ENCODE data around the gene APOL2.
"Not testable (repeated sequence)": the region's sequence is repeated elsewhere in the genome, so short reads cannot be mapped to it uniquely, and the experiment has no call there.

APOL2 gene

GRCh38 chr22:36277482-36278291 is 38.4 kb upstream of the APOL2 start:
- in situ Hi-C loops (cut with HindIII; ENCODE audit: low pct_unique_long_range_greater_than_20kb, low sequenced_read_pairs): no loop called here
- TF ChIP-seq JUND (IDR thresholded peaks at IDR 0.05; ENCODE audit: low read depth): no peak
- peak; percentile 35 to 64 for DNase-seq (ENCODE audit: low read depth in 1 of 2, low spot score in 1 of 2)

GRCh38 chr22:36274531-36274930 is 35.2 kb upstream of the APOL2 start:
- in situ Hi-C loops (cut with HindIII; ENCODE audit: low pct_unique_long_range_greater_than_20kb, low sequenced_read_pairs): no loop called here
- no peak for TF ChIP-seq JUND (IDR thresholded peaks at IDR 0.05; ENCODE audit: low read depth)
- DNase-seq (ENCODE audit: low read depth in 1 of 2, low spot score in 1 of 2): no peak

GRCh38 chr22:36271951-36272350 is 32.6 kb upstream of the APOL2 start:
- DNase-seq (ENCODE audit: low read depth in 1 of 2, low spot score in 1 of 2); in situ Hi-C loops (cut with HindIII; ENCODE audit: low pct_unique_long_range_greater_than_20kb, low sequenced_read_pairs): not testable (repeated sequence)

GRCh38 chr22:36271231-36271630 is 31.9 kb upstream of the APOL2 start:
- in situ Hi-C loops (cut with HindIII; ENCODE audit: low pct_unique_long_range_greater_than_20kb, low sequenced_read_pairs); DNase-seq (ENCODE audit: low read depth in 1 of 2, low spot score in 1 of 2): not testable (repeated sequence)

GRCh38 chr22:36267896-36268485 is 28.7 kb upstream of the APOL2 start:
- no peak for TF ChIP-seq JUND (IDR thresholded peaks at IDR 0.05; ENCODE audit: low read depth)
- in situ Hi-C loops (cut with HindIII; ENCODE audit: low pct_unique_long_range_greater_than_20kb, low sequenced_read_pairs): no loop called here
- no peak for DNase-seq (ENCODE audit: low read depth in 1 of 2, low spot score in 1 of 2)

GRCh38 chr22:36267058-36267457 is 27.7 kb upstream of the APOL2 start:
- in situ Hi-C loops (cut with HindIII; ENCODE audit: low pct_unique_long_range_greater_than_20kb, low sequenced_read_pairs): no loop called here
- TF ChIP-seq JUND (IDR thresholded peaks at IDR 0.05; ENCODE audit: low read depth): no peak
- no peak for DNase-seq (ENCODE audit: low read depth in 1 of 2, low spot score in 1 of 2)

- DNase-seq (ENCODE audit: low read depth in 1 of 2, low spot score in 1 of 2); in situ Hi-C loops (cut with HindIII; ENCODE audit: low pct_unique_long_range_greater_than_20kb, low sequenced_read_pairs): not testable (repeated sequence)
Observed at GRCh38 chr22:36263886-36264664, 24.7 kb upstream of the APOL2 start.

GRCh38 chr22:36263216-36263673 is 23.9 kb upstream of the APOL2 start:
- in situ Hi-C loops (cut with HindIII; ENCODE audit: low pct_unique_long_range_greater_than_20kb, low sequenced_read_pairs): not testable (repeated sequence)

GRCh38 chr22:36262307-36262706 is 23.0 kb upstream of the APOL2 start:
- in situ Hi-C loops (cut with HindIII; ENCODE audit: low pct_unique_long_range_greater_than_20kb, low sequenced_read_pairs); DNase-seq (ENCODE audit: low read depth in 1 of 2, low spot score in 1 of 2): not testable (repeated sequence)

More at GRCh38 chr22:36263216-36263673, 23.9 kb upstream of the APOL2 start:
- DNase-seq (ENCODE audit: low read depth in 1 of 2, low spot score in 1 of 2): not testable (repeated sequence)

GRCh38 chr22:36261675-36262074 is 22.3 kb upstream of the APOL2 start:
- in situ Hi-C loops (cut with HindIII; ENCODE audit: low pct_unique_long_range_greater_than_20kb, low sequenced_read_pairs); DNase-seq (ENCODE audit: low read depth in 1 of 2, low spot score in 1 of 2): not testable (repeated sequence)

GRCh38 chr22:36259615-36260300 is 20.4 kb upstream of the APOL2 start:
- no peak for TF ChIP-seq JUND (IDR thresholded peaks at IDR 0.05; ENCODE audit: low read depth)
- DNase-seq (ENCODE audit: low read depth in 1 of 2, low spot score in 1 of 2): no peak
- in situ Hi-C loops (cut with HindIII; ENCODE audit: low pct_unique_long_range_greater_than_20kb, low sequenced_read_pairs): no loop called here

GRCh38 chr22:36258701-36259614 is 19.6 kb upstream of the APOL2 start:
- in situ Hi-C loops (cut with HindIII; ENCODE audit: low pct_unique_long_range_greater_than_20kb, low sequenced_read_pairs): no loop called here
- TF ChIP-seq JUND (IDR thresholded peaks at IDR 0.05; ENCODE audit: low read depth): no peak
- peak in 1 of 2 experiments; percentile 20 for DNase-seq (ENCODE audit: low read depth in 1 of 2, low spot score in 1 of 2)
